Mesendoderm (in vitro differentiated cells): ENCODE data around the gene CRADD.
A peak's percentile ranks its signal among the peaks of the same experiment; 100 is the strongest.

Experiments used
- DNase-seq: peaks from one replicate; pipeline ENCODE4 v3.0.0; 2013
- H2AK5ac ChIP-seq: 2 replicates; pipeline ENCODE4 v1.6.1; 2013; ENCODE audit warnings: low read length, inconsistent platforms
- H2BK120ac ChIP-seq: 2 replicates; pipeline ENCODE4 v1.6.1; 2013; ENCODE audit warnings: low read depth, mild to moderate bottlenecking, low read length, moderate library complexity, mixed read lengths
- H2BK15ac ChIP-seq: replicated peaks from 2 replicates; pipeline ENCODE4 v1.6.1; 2013; ENCODE audit warnings: low read depth, mild to moderate bottlenecking, moderate library complexity
- H2BK5ac ChIP-seq: 2 replicates; pipeline ENCODE4 v1.6.1; 2013; ENCODE audit warnings: low read length, inconsistent platforms
- H3K18ac ChIP-seq: 2 replicates; pipeline ENCODE4 v1.6.1; 2013; ENCODE audit warnings: mild to moderate bottlenecking, low read length, mixed read lengths
- H3K23ac ChIP-seq: one replicate; pipeline ENCODE4 v1.6.1; 2013; ENCODE audit warnings: low read length
- H3K27ac ChIP-seq: 2 replicates; pipeline ENCODE4 v1.5.1; 2013; ENCODE audit warnings: low read depth, mild to moderate bottlenecking, inconsistent platforms, low read length, moderate library complexity
- H3K27me3 ChIP-seq: 2 replicates; pipeline ENCODE4 v1.6.1; 2013; ENCODE audit warnings: low read length, control low read depth, mild to moderate bottlenecking, inconsistent platforms; ENCODE audit not compliant: insufficient read depth, poor library complexity
- H3K36me3 ChIP-seq: 2 replicates; pipeline ENCODE4 v1.6.1; 2013; ENCODE audit warnings: low read length, inconsistent platforms; ENCODE audit not compliant: control insufficient read depth, insufficient read depth
- H3K4ac ChIP-seq: one replicate; pipeline ENCODE4 v1.6.1; 2013; ENCODE audit warnings: low read depth, mild to moderate bottlenecking, low read length, moderate library complexity
- H3K4me1 ChIP-seq: 2 replicates; pipeline ENCODE4 v1.6.1; 2013; ENCODE audit warnings: low read depth, low read length, inconsistent platforms; ENCODE audit not compliant: control insufficient read depth
- H3K4me2 ChIP-seq: 2 replicates; pipeline ENCODE4 v1.6.1; 2013; ENCODE audit warnings: low read length
- H3K4me3 ChIP-seq: 2 replicates; pipeline ENCODE4 v1.5.1; 2013; ENCODE audit warnings: mild to moderate bottlenecking, low read length
- H3K56ac ChIP-seq: one replicate; pipeline ENCODE4 v1.6.1; 2013; ENCODE audit warnings: low read length
- H3K79me1 ChIP-seq: 2 replicates; pipeline ENCODE4 v1.6.1; 2013; ENCODE audit warnings: low read length, inconsistent platforms
- H3K79me2 ChIP-seq: 2 replicates; pipeline ENCODE4 v1.6.1; 2013; ENCODE audit warnings: mild to moderate bottlenecking, low read length; ENCODE audit not compliant: control insufficient read depth, insufficient read depth
- H3K9ac ChIP-seq: 2 replicates; pipeline ENCODE4 v1.6.1; 2013; ENCODE audit warnings: low read length, inconsistent platforms
- H4K5ac ChIP-seq: one replicate; pipeline ENCODE4 v1.6.1; 2013; ENCODE audit warnings: low read length
- H4K8ac ChIP-seq: one replicate; pipeline ENCODE4 v1.6.1; 2013; ENCODE audit warnings: low read depth, mild to moderate bottlenecking, control low read depth, low read length, moderate library complexity
- WGBS: extraction: QIAGEN DNeasy Blood & Tissue Kit; methylation state at CpG from one replicate; pipeline ENCODE4 v1.1.7; 2013; ENCODE audit warnings: low lambda C conversion rate, missing lambda C conversion rate; ENCODE audit not compliant: insufficient coverage; ENCODE audit errors: extremely low coverage; 5-methylcytosine and 5-hydroxymethylcytosine counted together

The CRADD gene

GRCh38 chr12:93722835-93723567 lies 45.8 kb downstream of the CRADD start:
- no peak overlapping the region for H4K5ac ChIP-seq
- peak overlapping the region; percentile 52 for H3K4ac ChIP-seq
- no peak overlapping the region for H3K56ac ChIP-seq
- H2AK5ac ChIP-seq = no peak overlapping the region
- H3K79me2 ChIP-seq = no peaks in the 10 kb centered on the region
- no peak overlapping the region for H2BK15ac ChIP-seq
- no peak overlapping the region for H3K4me2 ChIP-seq
- H3K4me3 ChIP-seq = no peak overlapping the region
- no peak overlapping the region for H3K9ac ChIP-seq
- no peak overlapping the region for H2BK5ac ChIP-seq
- H3K18ac ChIP-seq = no peak overlapping the region
- no peak overlapping the region for H4K8ac ChIP-seq
- H2BK120ac ChIP-seq = no peak overlapping the region
- H3K27ac ChIP-seq = no peak overlapping the region
- no peaks in the 10 kb centered on the region for H3K27me3 ChIP-seq
- no peak for DNase-seq
- H3K36me3 ChIP-seq = no peaks in the 10 kb centered on the region
- H3K23ac ChIP-seq = no peak overlapping the region
- WGBS = no CpG with 5 or more reads among the region's 4 CpGs
- H3K4me1 ChIP-seq = no peaks in the 10 kb centered on the region
- H3K79me1 ChIP-seq = no peaks in the 10 kb centered on the region

- no peak overlapping the region for H2BK120ac ChIP-seq
- H2BK15ac ChIP-seq = no peak overlapping the region
- H4K8ac ChIP-seq = no peak overlapping the region
- no peaks in the 10 kb centered on the region for H3K27me3 ChIP-seq
- no peak overlapping the region for H3K23ac ChIP-seq
- DNase-seq = no peak
- H3K9ac ChIP-seq = no peak overlapping the region
- no peak overlapping the region for H3K4me2 ChIP-seq
- WGBS = no CpG with 5 or more reads among the region's 4 CpGs
- peak overlapping the region; percentile 52 for H3K4ac ChIP-seq
- no peak overlapping the region for H3K56ac ChIP-seq
- H2BK5ac ChIP-seq = no peak overlapping the region
- no peak overlapping the region for H3K18ac ChIP-seq
- no peaks in the 10 kb centered on the region for H3K36me3 ChIP-seq
- H4K5ac ChIP-seq = no peak overlapping the region
- H3K4me3 ChIP-seq = no peak overlapping the region
- no peak overlapping the region for H3K27ac ChIP-seq
- H3K79me2 ChIP-seq = no peaks in the 10 kb centered on the region
- H3K79me1 ChIP-seq = no peaks in the 10 kb centered on the region
- H3K4me1 ChIP-seq = no peaks in the 10 kb centered on the region
- no peak overlapping the region for H2AK5ac ChIP-seq
Measured at GRCh38 chr12:93723568-93723930, 46.4 kb downstream of the CRADD start.

- Histone ChIP-seq H3K4me3 (no peak overlapping the region), H3K79me1 (no peaks in the 10 kb centered on the region), H3K18ac (no peak overlapping the region), H3K27ac (no peak overlapping the region), H2AK5ac (no peak overlapping the region), H4K8ac (no peak overlapping the region), H2BK120ac (no peak overlapping the region), H3K9ac (no peak overlapping the region), H3K36me3 (no peaks in the 10 kb centered on the region), H3K56ac (no peak overlapping the region), H3K27me3 (no peaks in the 10 kb centered on the region), H3K4ac (no peak overlapping the region), H2BK15ac (no peak overlapping the region), H2BK5ac (no peak overlapping the region), H4K5ac (no peak overlapping the region), H3K4me1 (no peaks in the 10 kb centered on the region), H3K4me2 (no peak overlapping the region), H3K23ac (no peak overlapping the region), H3K79me2 (no peaks in the 10 kb centered on the region)
- DNase-seq = no peak
Measured at GRCh38 chr12:93725531-93725930, 48.4 kb downstream of the CRADD start.

- Histone ChIP-seq H3K23ac (peak overlapping the region; percentile 66), H2BK120ac (no peak overlapping the region), H3K4ac (no peak overlapping the region), H3K79me1 (no peaks in the 10 kb centered on the region), H2AK5ac (no peak overlapping the region), H3K56ac (peak overlapping the region; percentile 25), H4K5ac (no peak overlapping the region), H3K4me3 (no peak overlapping the region), H3K18ac (no peak overlapping the region), H2BK5ac (no peak overlapping the region), H3K4me1 (no peaks in the 10 kb centered on the region), H3K27me3 (no peaks in the 10 kb centered on the region), H2BK15ac (no peak overlapping the region), H3K9ac (no peak overlapping the region), H4K8ac (no peak overlapping the region), H3K27ac (no peak overlapping the region), H3K36me3 (no peaks in the 10 kb centered on the region), H3K79me2 (no peaks in the 10 kb centered on the region), H3K4me2 (no peak overlapping the region)
- DNase-seq = no peak
- WGBS = no CpG with 5 or more reads among the region's 3 CpGs
Measured at GRCh38 chr12:93727195-93727811, 50.1 kb downstream of the CRADD start.

- Histone ChIP-seq H2AK5ac (no peak overlapping the region), H3K27ac (no peak overlapping the region), H3K4me2 (no peak overlapping the region), H3K36me3 (no peaks in the 10 kb centered on the region), H3K4me3 (no peak overlapping the region), H3K79me2 (no peaks in the 10 kb centered on the region), H3K18ac (no peak overlapping the region), H2BK15ac (no peak overlapping the region), H3K79me1 (no peaks in the 10 kb centered on the region), H2BK120ac (no peak overlapping the region), H3K23ac (no peak overlapping the region), H2BK5ac (no peak overlapping the region), H3K56ac (no peak overlapping the region), H3K4me1 (no peaks in the 10 kb centered on the region), H3K9ac (no peak overlapping the region), H4K8ac (no peak overlapping the region), H3K27me3 (no peaks in the 10 kb centered on the region), H3K4ac (no peak overlapping the region), H4K5ac (no peak overlapping the region)
- DNase-seq = no peak
- WGBS = no CpG with 5 or more reads among the region's 4 CpGs
Measured at GRCh38 chr12:93727911-93728310, 50.7 kb downstream of the CRADD start.

- Histone ChIP-seq H4K5ac (no peak overlapping the region), H3K18ac (no peak overlapping the region), H3K79me2 (no peaks in the 10 kb centered on the region), H3K27me3 (no peaks in the 10 kb centered on the region), H3K4ac (no peak overlapping the region), H2BK5ac (no peak overlapping the region), H3K23ac (no peak overlapping the region), H3K4me3 (no peak overlapping the region), H3K4me2 (no peak overlapping the region), H3K36me3 (no peaks in the 10 kb centered on the region), H2BK15ac (no peak overlapping the region), H3K9ac (no peak overlapping the region), H2AK5ac (no peak overlapping the region), H3K56ac (no peak overlapping the region), H4K8ac (no peak overlapping the region), H3K4me1 (no peaks in the 10 kb centered on the region), H3K27ac (no peak overlapping the region), H2BK120ac (no peak overlapping the region), H3K79me1 (no peaks in the 10 kb centered on the region)
- no CpG with 5 or more reads among the region's 3 CpGs for WGBS
- DNase-seq = no peak
Measured at GRCh38 chr12:93729934-93730333, 52.8 kb downstream of the CRADD start.
